Transverse colon (tissue), 3 donors: ENCODE data around the gene LRP11.
"Not testable (repeated sequence)": the region's sequence is repeated elsewhere in the genome, so short reads cannot be mapped to it uniquely, and the experiment has no call there.

Experiments used
- CTCF ChIP-seq, 5 experiments: fragments of 200-600 bp in 3 of 5; fragments of 450-650 bp in 2 of 5; sonication (generic) in 3 of 5; IDR thresholded peaks; 1 replicate in 2 of 5; 2 replicates in 3 of 5; pipeline ENCODE4 v1.5.1; 2016 to 2017; ENCODE audit warnings: antibody characterized with exemption in 5 of 5, inconsistent platforms in 3 of 5, mild to moderate bottlenecking in 2 of 5, moderate library complexity in 1 of 5
- POLR2A ChIP-seq: fragments of 450-650 bp; IDR thresholded peaks from one replicate; pipeline ENCODE4 v1.6.1; 2016; ENCODE audit warnings: antibody characterized with exemption, mild to moderate bottlenecking, moderate library complexity

- TF ChIP-seq POLR2A; CTCF (IDR thresholded peaks at IDR 0.05): not testable (repeated sequence)
These were observed 44.3 kb upstream of the LRP11 start for GRCh38 chr6:149908480-149908879.
